Prostate gland (tissue), 2 donors: Measurements from ENCODE around the gene NCOA1.

Experiments used
- POLR2A ChIP-seq: fragments of 450-650 bp; IDR thresholded peaks from one replicate; pipeline ENCODE4 v1.6.1; 2016; ENCODE audit warnings: antibody characterized with exemption, mild to moderate bottlenecking
- TF ChIP-seq, protein P1 (sequence below), 4 experiments: fragments of 200-600 bp in 2 of 4; fragments of 450-650 bp in 2 of 4; sonication (generic) in 2 of 4; IDR thresholded peaks; 1 replicate in 3 of 4; 2 replicates in 1 of 4; pipeline ENCODE4 v1.5.1; 2016 to 2019; ENCODE audit warnings: antibody characterized with exemption in 4 of 4, mild to moderate bottlenecking in 2 of 4, moderate library complexity in 2 of 4

DNA sequence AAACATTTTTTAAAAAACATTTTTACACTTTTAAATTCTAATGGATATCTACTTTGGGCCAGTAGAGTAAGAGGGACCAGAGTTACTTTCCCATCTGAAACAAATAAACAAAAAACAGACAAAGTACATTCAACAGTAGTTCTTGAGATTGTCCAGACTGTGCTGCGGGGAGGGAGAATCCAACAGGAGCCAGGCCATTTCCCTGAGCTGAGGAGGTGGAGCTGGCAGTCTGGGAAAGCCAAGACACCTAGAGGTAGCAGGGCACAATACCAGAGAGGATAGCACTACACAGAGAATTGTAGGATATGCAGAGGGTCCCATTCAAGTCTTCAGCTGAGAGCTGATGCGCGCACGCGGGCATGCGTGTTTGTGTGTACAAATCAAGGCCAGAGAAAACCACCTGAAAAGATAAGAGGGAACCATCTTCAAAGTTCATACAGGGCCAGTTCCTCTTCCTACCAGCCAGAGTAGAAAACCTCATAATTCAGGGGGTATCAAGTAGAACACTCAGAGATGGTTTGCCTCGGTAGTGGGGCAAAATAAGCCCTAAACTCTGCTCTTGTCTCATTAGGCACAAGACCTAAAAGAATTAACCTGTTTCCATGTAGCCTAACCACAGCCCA lies 258.1 kb downstream of the NCOA1 start:
- TF ChIP-seq, protein P1, sequence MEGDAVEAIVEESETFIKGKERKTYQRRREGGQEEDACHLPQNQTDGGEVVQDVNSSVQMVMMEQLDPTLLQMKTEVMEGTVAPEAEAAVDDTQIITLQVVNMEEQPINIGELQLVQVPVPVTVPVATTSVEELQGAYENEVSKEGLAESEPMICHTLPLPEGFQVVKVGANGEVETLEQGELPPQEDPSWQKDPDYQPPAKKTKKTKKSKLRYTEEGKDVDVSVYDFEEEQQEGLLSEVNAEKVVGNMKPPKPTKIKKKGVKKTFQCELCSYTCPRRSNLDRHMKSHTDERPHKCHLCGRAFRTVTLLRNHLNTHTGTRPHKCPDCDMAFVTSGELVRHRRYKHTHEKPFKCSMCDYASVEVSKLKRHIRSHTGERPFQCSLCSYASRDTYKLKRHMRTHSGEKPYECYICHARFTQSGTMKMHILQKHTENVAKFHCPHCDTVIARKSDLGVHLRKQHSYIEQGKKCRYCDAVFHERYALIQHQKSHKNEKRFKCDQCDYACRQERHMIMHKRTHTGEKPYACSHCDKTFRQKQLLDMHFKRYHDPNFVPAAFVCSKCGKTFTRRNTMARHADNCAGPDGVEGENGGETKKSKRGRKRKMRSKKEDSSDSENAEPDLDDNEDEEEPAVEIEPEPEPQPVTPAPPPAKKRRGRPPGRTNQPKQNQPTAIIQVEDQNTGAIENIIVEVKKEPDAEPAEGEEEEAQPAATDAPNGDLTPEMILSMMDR (IDR thresholded peaks at IDR 0.05): no peak
- TF ChIP-seq POLR2A: no peak
